SK-N-SH (cell line): Measurements from ENCODE around the gene TUBA8. TPM values are rescaled to one million over a fixed set of nuclear protein-coding genes. Genes with fewer than 3 reads are reported as not detected.
"Not testable (repeated sequence)": the region's sequence is repeated elsewhere in the genome, so short reads cannot be mapped to it uniquely, and the experiment has no call there.

ENCODE experiments used
- CTCF ChIA-PET: fragments of 300-600, 350-600 bp; formaldehyde crosslinking; extraction: SDS; loops from one replicate; lab custom pipeline; 2021; lab: Yijun Ruan, JAX
- POLR2A ChIA-PET: fragments of 350-600 bp; sonication (Branson Sonifier 250); formaldehyde crosslinking; extraction: SDS; loops from one replicate; lab custom pipeline; 2020; ENCODE audit warnings: antibody characterized with exemption, inconsistent platforms; lab: Yijun Ruan, JAX
- DNase-seq: peaks from one replicate; pipeline ENCODE4 v3.0.0; 2012
- H2AFZ ChIP-seq: fragments of 200-600 bp; sonication (generic); 2 replicates; pipeline ENCODE4 v1.8.1; 2016; ENCODE audit warnings: antibody characterized with exemption, mild to moderate bottlenecking, low read depth
- H3F3A ChIP-seq: fragments of 200-600 bp; sonication (generic); replicated peaks from 2 replicates; pipeline ENCODE3; 2016; ENCODE audit warnings: antibody characterized with exemption, mild to moderate bottlenecking; ENCODE audit not compliant: insufficient read depth
- H3K27ac ChIP-seq, 2 experiments: fragments of 200-500 bp in 1 of 2; fragments of 200-600 bp in 1 of 2; sonication (Bioruptor generic) in 1 of 2; sonication (generic), shearing (Covaris generic) in 1 of 2; 2 replicates each; pipeline versions ENCODE4 v1.5.1 to v1.6.1; 2014 to 2016; ENCODE audit warnings: low read depth in 2 of 2, inconsistent platforms in 1 of 2, low read length in 1 of 2, mild to moderate bottlenecking in 1 of 2, mixed read lengths in 1 of 2
- H3K27me3 ChIP-seq: fragments of 200-600 bp; sonication (generic), shearing (Covaris generic); 2 replicates; pipeline ENCODE4 v1.6.1; 2016; ENCODE audit warnings: mixed run types; ENCODE audit not compliant: insufficient read depth
- H3K36me3 ChIP-seq, 2 experiments: fragments of 200-500 bp in 1 of 2; fragments of 200-600 bp in 1 of 2; sonication (Bioruptor generic) in 1 of 2; sonication (generic) in 1 of 2; replicated peaks in 1 of 2; 2 replicates each; pipeline versions ENCODE3 to v1.5.1; 2014 to 2016; ENCODE audit warnings: low read length in 1 of 2, mild to moderate bottlenecking in 1 of 2; ENCODE audit not compliant: insufficient read depth in 2 of 2, control insufficient read depth in 1 of 2
- H3K4me1 ChIP-seq, 2 experiments: fragments of 200-500 bp in 1 of 2; fragments of 200-600 bp in 1 of 2; sonication (Bioruptor generic) in 1 of 2; sonication (generic), shearing (Covaris generic) in 1 of 2; 2 replicates each; pipeline versions ENCODE4 v1.5.1 to v1.6.1; 2014 to 2016; ENCODE audit warnings: low read depth in 1 of 2, low read length in 1 of 2, mixed run types in 1 of 2; ENCODE audit not compliant: insufficient read depth in 2 of 2, control insufficient read depth in 1 of 2
- H3K4me2 ChIP-seq: fragments of 200-600 bp; sonication (generic), shearing (Covaris generic); 2 replicates; pipeline ENCODE4 v1.6.1; 2017; ENCODE audit warnings: mixed run types
- H3K4me3 ChIP-seq, 2 experiments: fragments of 200-500 bp in 1 of 2; fragments of 200-600 bp in 1 of 2; sonication (Bioruptor generic) in 1 of 2; sonication (generic), shearing (Covaris generic) in 1 of 2; 2 replicates each; pipeline versions ENCODE4 v1.5.1 to v1.8.1; 2014 to 2016; ENCODE audit warnings: low read depth in 2 of 2, inconsistent platforms in 1 of 2, low read length in 1 of 2, mild to moderate bottlenecking in 1 of 2, mixed read lengths in 1 of 2, moderate library complexity in 1 of 2
- H3K79me2 ChIP-seq: fragments of 200-600 bp; sonication (generic); 2 replicates; pipeline ENCODE4 v1.8.1; 2017; ENCODE audit warnings: mild to moderate bottlenecking; ENCODE audit not compliant: insufficient read depth
- H3K9ac ChIP-seq: fragments of 200-600 bp; sonication (generic); 2 replicates; pipeline ENCODE4 v1.6.1; 2017; ENCODE audit warnings: mixed run types
- H3K9me2 ChIP-seq: fragments of 200-600 bp; sonication (generic); 2 replicates; pipeline ENCODE4 v1.6.1; 2017; ENCODE audit warnings: mixed run types
- H3K9me3 ChIP-seq: fragments of 200-600 bp; sonication (generic); 2 replicates; pipeline ENCODE4 v1.6.1; 2017; ENCODE audit warnings: mixed run types, mild to moderate bottlenecking, moderate library complexity
- H4K20me1 ChIP-seq: fragments of 200-600 bp; sonication (generic); 2 replicates; pipeline ENCODE4 v1.6.1; 2017; ENCODE audit warnings: mild to moderate bottlenecking, mixed run types; ENCODE audit not compliant: insufficient read depth
- ELF1 ChIP-seq: IDR thresholded peaks from 2 replicates; pipeline ENCODE4 v1.4.0; 2012
- FOXJ3 ChIP-seq: sonication (generic); formaldehyde crosslinking; IDR thresholded peaks from 2 replicates; pipeline ENCODE4 v1.5.1; 2020; ENCODE audit warnings: mild to moderate bottlenecking, missing genetic modification reagents
- NRF1 ChIP-seq: IDR thresholded peaks from 2 replicates; pipeline ENCODE4 v1.6.1; 2012; ENCODE audit warnings: low read depth, mild to moderate bottlenecking, low read length
- WGBS: methylation state at CpG from one replicate; pipeline ENCODE4 v1.1.6; 2017; ENCODE audit warnings: low lambda C conversion rate; 5-methylcytosine and 5-hydroxymethylcytosine counted together
- polyA plus RNA-seq, 3 experiments: library from polyadenylated mRNA; depleted of rRNA; stranded (reverse); fragments of >200 nt; gene quantifications; 2 replicates each; pipeline ENCODE4 v1.2.3, GENCODE V29; 2012
- TF ChIP-seq, protein P1 (sequence below): fragments of 200-600 bp; sonication (generic); IDR thresholded peaks from 2 replicates; pipeline ENCODE4 v1.6.1; 2017; ENCODE audit warnings: antibody characterized with exemption, mild to moderate bottlenecking, moderate library complexity
- TF ChIP-seq, protein P2 (sequence below): IDR thresholded peaks from 2 replicates; pipeline ENCODE4 v1.6.1; 2012; ENCODE audit warnings: mild to moderate bottlenecking, low read depth, low read length, moderate library complexity

Gene TUBA8
- polyA plus RNA-seq, 1 of the 3 experiments (the other 2 are of a cell fraction), result 1.7 TPM

DNA sequence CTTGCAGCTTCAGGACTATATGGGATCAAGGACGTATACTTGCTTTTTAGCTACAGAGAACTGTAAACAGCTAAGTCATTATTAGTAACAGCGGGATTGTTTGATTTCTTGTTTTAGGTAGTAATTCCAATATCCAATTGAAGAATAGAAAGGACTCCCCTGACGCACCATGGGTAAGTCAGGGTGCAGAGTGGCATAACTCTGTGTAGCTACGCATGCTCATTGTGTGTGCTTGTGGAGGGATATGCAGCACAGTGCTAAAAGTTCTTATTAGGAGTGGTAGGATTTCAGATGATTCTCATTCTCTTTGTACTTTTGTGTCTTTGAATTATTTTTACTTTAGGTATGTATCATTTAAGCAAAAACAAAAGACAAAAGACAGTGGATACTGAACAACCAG, 40.6 kb upstream of the TUBA8 start:
- 95% methylated on average over 4 of the region's 4 CpGs for WGBS
- POLR2A ChIA-PET, result no interaction called here
- Histone ChIP-seq H3K36me3 (no peaks in the 10 kb centered on the region), H3K9me3 (no peaks in the 10 kb centered on the region), H3K27me3 (no peaks in the 10 kb centered on the region), H3K4me3 (no peak overlapping the region), H3K4me1 (no peaks in the 10 kb centered on the region; a peak in 1 of 4 replicates), H4K20me1 (no peaks in the 10 kb centered on the region), H3K27ac (no peak overlapping the region), H3K9ac (no peak overlapping the region), H3K79me2 (no peaks in the 10 kb centered on the region), H3K9me2 (no peaks in the 10 kb centered on the region), H3F3A (no peaks in the 10 kb centered on the region), H2AFZ (no peak overlapping the region), H3K4me2 (no peak overlapping the region)
- TF ChIP-seq NRF1 (no peak), ELF1 (no peak), FOXJ3 (CRISPR knock-in tag) (no peak)
- CTCF ChIA-PET, result interaction anchor here (0.7 to 2.5 kb wide), 7 partner anchors 14 to 327 kb away, joined by 3 to 16 read pairs (median 3); no protein-coding TSS in a partner anchor
- no peak for DNase-seq

DNA sequence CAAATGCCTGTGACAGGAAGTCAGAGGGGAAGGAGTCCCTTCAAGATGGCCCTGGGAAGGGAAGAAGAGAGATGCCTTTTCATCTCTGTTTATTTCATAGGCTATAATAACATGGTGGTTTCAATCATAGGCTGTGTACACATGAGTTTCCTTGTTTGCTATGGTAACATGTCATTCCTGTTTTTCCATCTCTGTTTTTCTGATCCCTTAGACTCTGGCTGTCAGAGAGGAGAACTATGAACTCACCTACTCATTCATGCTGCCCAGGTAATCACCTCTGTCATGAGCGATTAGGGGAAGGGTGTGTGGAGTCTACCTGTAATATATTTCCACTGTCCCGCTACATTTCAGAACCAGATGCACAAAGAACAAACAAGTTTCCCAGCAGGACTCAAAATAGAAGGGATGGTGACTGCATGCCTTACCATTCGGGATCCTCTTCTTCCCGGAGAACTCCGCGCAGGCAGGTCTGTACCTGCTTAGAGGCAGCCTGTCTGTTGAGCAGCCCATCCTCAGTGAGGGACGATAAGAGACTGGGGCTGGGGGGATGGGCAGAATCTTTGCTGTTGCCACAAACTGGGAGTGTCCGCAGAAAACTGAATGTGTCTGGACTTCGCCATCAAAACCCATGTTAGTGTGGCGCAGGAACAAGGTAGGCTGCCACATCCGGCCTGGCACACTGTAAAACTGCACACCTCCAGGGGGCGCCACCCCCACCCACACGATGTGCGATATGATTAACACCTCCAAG, 39.9 kb upstream of the TUBA8 start:
- H3K4me1 ChIP-seq, result no peaks in the 10 kb centered on the region; a peak in 1 of 4 replicates
- WGBS, result 83% methylated on average over 11 of the region's 14 CpGs

DNA sequence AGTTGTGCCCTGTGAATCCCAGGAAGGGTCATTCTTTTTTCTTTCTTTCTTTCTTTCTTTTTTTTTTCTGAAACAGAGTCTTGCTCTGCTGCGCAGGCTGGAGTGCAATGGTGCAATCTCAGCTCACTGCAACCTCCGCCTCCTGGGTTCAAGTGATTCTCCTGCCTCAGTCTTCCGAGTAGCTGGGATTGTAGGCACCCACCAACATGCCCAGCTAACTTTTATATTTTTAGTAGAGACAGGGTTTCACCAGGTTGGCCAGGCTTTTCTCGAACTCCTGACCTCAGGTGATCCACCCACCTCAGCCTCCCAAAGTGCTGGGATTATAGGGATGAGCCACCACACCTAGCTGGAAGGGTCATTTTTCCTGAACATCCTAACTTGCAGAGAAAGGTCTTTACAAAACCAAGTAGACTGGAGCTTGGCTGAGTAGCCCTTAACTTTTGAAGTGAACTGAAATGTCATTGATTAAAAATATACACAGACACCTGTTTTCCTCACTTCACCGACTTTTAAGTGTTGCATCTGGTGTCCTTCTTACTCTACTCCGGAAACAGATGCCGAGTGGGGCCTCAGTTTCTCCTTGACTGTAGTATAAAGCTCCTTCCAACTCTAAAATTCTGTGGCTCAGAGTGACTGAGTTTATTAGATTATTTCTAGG, 39.2 kb upstream of the TUBA8 start:
- H3K9me2 ChIP-seq, H3K27ac ChIP-seq, H3K4me1 ChIP-seq, H3K9me3 ChIP-seq, H3K27me3 ChIP-seq, H3K4me2 ChIP-seq, POLR2A ChIA-PET, H4K20me1 ChIP-seq, H3K36me3 ChIP-seq, H3F3A ChIP-seq, H3K4me3 ChIP-seq, H3K9ac ChIP-seq, H3K79me2 ChIP-seq, H2AFZ ChIP-seq, DNase-seq: not testable (repeated sequence)
- 90% methylated on average over 7 of the region's 7 CpGs for WGBS
- CTCF ChIA-PET, result interaction anchor here (0.6 to 9.7 kb wide), 12 partner anchors 8 to 1002 kb away, joined by 3 to 186 read pairs (median 4); partner anchors contain the start of gene MICAL3

More for the DNA sequence above, 39.9 kb upstream of the TUBA8 start:
- TF ChIP-seq, protein P1, sequence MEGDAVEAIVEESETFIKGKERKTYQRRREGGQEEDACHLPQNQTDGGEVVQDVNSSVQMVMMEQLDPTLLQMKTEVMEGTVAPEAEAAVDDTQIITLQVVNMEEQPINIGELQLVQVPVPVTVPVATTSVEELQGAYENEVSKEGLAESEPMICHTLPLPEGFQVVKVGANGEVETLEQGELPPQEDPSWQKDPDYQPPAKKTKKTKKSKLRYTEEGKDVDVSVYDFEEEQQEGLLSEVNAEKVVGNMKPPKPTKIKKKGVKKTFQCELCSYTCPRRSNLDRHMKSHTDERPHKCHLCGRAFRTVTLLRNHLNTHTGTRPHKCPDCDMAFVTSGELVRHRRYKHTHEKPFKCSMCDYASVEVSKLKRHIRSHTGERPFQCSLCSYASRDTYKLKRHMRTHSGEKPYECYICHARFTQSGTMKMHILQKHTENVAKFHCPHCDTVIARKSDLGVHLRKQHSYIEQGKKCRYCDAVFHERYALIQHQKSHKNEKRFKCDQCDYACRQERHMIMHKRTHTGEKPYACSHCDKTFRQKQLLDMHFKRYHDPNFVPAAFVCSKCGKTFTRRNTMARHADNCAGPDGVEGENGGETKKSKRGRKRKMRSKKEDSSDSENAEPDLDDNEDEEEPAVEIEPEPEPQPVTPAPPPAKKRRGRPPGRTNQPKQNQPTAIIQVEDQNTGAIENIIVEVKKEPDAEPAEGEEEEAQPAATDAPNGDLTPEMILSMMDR, result peak; percentile 54
- TF ChIP-seq, protein P2, sequence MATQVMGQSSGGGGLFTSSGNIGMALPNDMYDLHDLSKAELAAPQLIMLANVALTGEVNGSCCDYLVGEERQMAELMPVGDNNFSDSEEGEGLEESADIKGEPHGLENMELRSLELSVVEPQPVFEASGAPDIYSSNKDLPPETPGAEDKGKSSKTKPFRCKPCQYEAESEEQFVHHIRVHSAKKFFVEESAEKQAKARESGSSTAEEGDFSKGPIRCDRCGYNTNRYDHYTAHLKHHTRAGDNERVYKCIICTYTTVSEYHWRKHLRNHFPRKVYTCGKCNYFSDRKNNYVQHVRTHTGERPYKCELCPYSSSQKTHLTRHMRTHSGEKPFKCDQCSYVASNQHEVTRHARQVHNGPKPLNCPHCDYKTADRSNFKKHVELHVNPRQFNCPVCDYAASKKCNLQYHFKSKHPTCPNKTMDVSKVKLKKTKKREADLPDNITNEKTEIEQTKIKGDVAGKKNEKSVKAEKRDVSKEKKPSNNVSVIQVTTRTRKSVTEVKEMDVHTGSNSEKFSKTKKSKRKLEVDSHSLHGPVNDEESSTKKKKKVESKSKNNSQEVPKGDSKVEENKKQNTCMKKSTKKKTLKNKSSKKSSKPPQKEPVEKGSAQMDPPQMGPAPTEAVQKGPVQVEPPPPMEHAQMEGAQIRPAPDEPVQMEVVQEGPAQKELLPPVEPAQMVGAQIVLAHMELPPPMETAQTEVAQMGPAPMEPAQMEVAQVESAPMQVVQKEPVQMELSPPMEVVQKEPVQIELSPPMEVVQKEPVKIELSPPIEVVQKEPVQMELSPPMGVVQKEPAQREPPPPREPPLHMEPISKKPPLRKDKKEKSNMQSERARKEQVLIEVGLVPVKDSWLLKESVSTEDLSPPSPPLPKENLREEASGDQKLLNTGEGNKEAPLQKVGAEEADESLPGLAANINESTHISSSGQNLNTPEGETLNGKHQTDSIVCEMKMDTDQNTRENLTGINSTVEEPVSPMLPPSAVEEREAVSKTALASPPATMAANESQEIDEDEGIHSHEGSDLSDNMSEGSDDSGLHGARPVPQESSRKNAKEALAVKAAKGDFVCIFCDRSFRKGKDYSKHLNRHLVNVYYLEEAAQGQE, result no peak
- TF ChIP-seq, all 33 proteins: peak for 1
- CTCF ChIA-PET, result interaction anchor here (0.7 to 9.7 kb wide), 10 partner anchors 14 to 240 kb away, joined by 3 to 186 read pairs (median 4); partner anchors contain the start of gene MICAL3
- Histone ChIP-seq H4K20me1 (no peaks in the 10 kb centered on the region), H2AFZ (no peak overlapping the region), H3K9me3 (no peaks in the 10 kb centered on the region), H3K4me2 (no peak overlapping the region), H3F3A (no peaks in the 10 kb centered on the region), H3K9ac (no peak overlapping the region), H3K36me3 (no peaks in the 10 kb centered on the region), H3K27me3 (no peaks in the 10 kb centered on the region), H3K4me3 (no peak overlapping the region), H3K27ac (no peak overlapping the region), H3K79me2 (no peaks in the 10 kb centered on the region), H3K9me2 (no peaks in the 10 kb centered on the region)
- DNase-seq, result no peak
- POLR2A ChIA-PET, result no interaction called here
